Panc1 (cell line): ENCODE data around the gene CRB2. TPM values are rescaled to one million over a fixed set of nuclear protein-coding genes. Genes with fewer than 3 reads are reported as not detected.

Experiments used
- ATAC-seq: fragments of 200-7000 bp; cut with Tn5 transposase; 2 replicates; pipeline ENCODE4 v1.9.1; 2020; ENCODE audit warnings: mild to moderate bottlenecking, moderate library complexity
- BruUV-seq: library from RNA; stranded (reverse); fragments of 400-500 nt; replicated peaks from 2 replicates; lab custom pipeline; 2021; lab: Mats Ljungman, UMichigan
- CTCF ChIA-PET: fragments of 300-600 bp; sonication (Branson Sonifier 250); formaldehyde crosslinking; loops from one replicate; lab custom pipeline; 2022; ENCODE audit warnings: antibody characterized with exemption; lab: Charles Lee
- POLR2A ChIA-PET: fragments of 300-600 bp; sonication (Branson Sonifier 250); formaldehyde crosslinking; loops from one replicate; lab custom pipeline; 2022; ENCODE audit warnings: antibody characterized with exemption; lab: Charles Lee
- DNase-seq: peaks from one replicate; pipeline ENCODE4 v3.0.0-alpha.2; 2010; ENCODE audit warnings: low read depth, low spot score
- H3K27ac ChIP-seq: 2 replicates; pipeline ENCODE4 v1.5.1; 2011; ENCODE audit warnings: mild to moderate bottlenecking, low read length, inconsistent platforms
- H3K27me3 ChIP-seq: fragments of 200-500 bp; sonication (Bioruptor generic); 2 replicates; pipeline ENCODE4 v1.6.0; 2014; ENCODE audit warnings: low read length, inconsistent platforms; ENCODE audit not compliant: control insufficient read depth, insufficient read depth
- H3K36me3 ChIP-seq: fragments of 200-500 bp; sonication (Bioruptor generic); 2 replicates; pipeline ENCODE4 v1.5.1; 2014; ENCODE audit warnings: inconsistent platforms, mild to moderate bottlenecking, low read length, moderate library complexity; ENCODE audit not compliant: control insufficient read depth, insufficient read depth
- H3K4me1 ChIP-seq: 2 replicates; pipeline ENCODE4 v1.5.1; 2011; ENCODE audit warnings: inconsistent platforms, mild to moderate bottlenecking, low read length, moderate library complexity; ENCODE audit not compliant: control insufficient read depth, insufficient read depth
- H3K4me3 ChIP-seq, 2 experiments: 2 replicates each; pipeline ENCODE4 v1.5.1; 2011 to 2012; ENCODE audit warnings: low read depth in 2 of 2, low read length in 2 of 2, mild to moderate bottlenecking in 2 of 2, inconsistent platforms in 1 of 2, moderate library complexity in 1 of 2
- H3K9me3 ChIP-seq: fragments of 200-500 bp; sonication (Bioruptor generic); 2 replicates; pipeline ENCODE4 v1.5.1; 2014; ENCODE audit warnings: low read depth, mild to moderate bottlenecking, inconsistent platforms, low read length, moderate library complexity; ENCODE audit not compliant: control insufficient read depth, insufficient read depth
- CTCF ChIP-seq: fragments of 450-650 bp; IDR thresholded peaks from 2 replicates; pipeline ENCODE4 v1.5.1; 2017; ENCODE audit warnings: mild to moderate bottlenecking
- POLR2AphosphoS5 ChIP-seq: IDR thresholded peaks from 2 replicates; pipeline ENCODE4 v1.6.1; 2012; ENCODE audit warnings: mild to moderate bottlenecking, low read depth, low read length, moderate library complexity
- REST ChIP-seq, 2 experiments: IDR thresholded peaks; 2 replicates each; pipeline ENCODE4 v1.6.1; 2011 to 2012; ENCODE audit warnings: low read depth in 2 of 2, control low read depth in 1 of 2, low read length in 1 of 2, mild to moderate bottlenecking in 1 of 2, moderate library complexity in 1 of 2; ENCODE audit not compliant: insufficient read depth in 1 of 2
- SIN3A ChIP-seq: IDR thresholded peaks from 2 replicates; pipeline ENCODE4 v1.6.1; 2012; ENCODE audit warnings: low read depth, mild to moderate bottlenecking, low read length, moderate library complexity, borderline replicate concordance; ENCODE audit not compliant: insufficient read depth
- TCF7L2 ChIP-seq: IDR thresholded peaks from 2 replicates; pipeline ENCODE4 v1.6.1; 2011; ENCODE audit warnings: mild to moderate bottlenecking, low read depth, low read length, inconsistent platforms
- in situ Hi-C: cut with HindIII; loops from 2 replicates; pipeline ENCODE4 v1.10.0; 2016; ENCODE audit warnings: low sequenced_read_pairs, low pct_unique_long_range_greater_than_20kb
- intact Hi-C: fragments of 100-400 bp; cut with micrococcal nuclease; formaldehyde crosslinking; loops from one replicate; pipeline ENCODE4 v1.10.0; 2022; ENCODE audit not compliant: unreplicated experiment
- total RNA-seq: library from RNA; stranded (reverse); gene quantifications from one replicate; pipeline ENCODE4 v1.2.1, GENCODE V29; 2021; ENCODE audit not compliant: unreplicated experiment

Gene CRB2
- total RNA-seq, 1 experiment from 2014 or later: 0.05 TPM

- BruUV-seq: no TSS peak
- intact Hi-C loops: no loop called here
- ChIA-PET POLR2A (no interaction called here), CTCF (interaction anchor here (0.5 kb wide), 1 partner anchor 429 kb away, joined by 4 read pairs; no protein-coding TSS in a partner anchor)
- H3K27ac ChIP-seq: no peak overlapping the region
- DNase-seq: no peak
- H3K4me3 ChIP-seq: no peak overlapping the region
- no peaks in the 10 kb centered on the region for H3K9me3 ChIP-seq
- no peak for TF ChIP-seq TCF7L2
- TF ChIP-seq POLR2AphosphoS5: no peak
- TF ChIP-seq CTCF: no peak
- TF ChIP-seq REST (IDR thresholded peaks at IDR 0.05; ENCODE audit: insufficient read depth in 1 of 2, low read depth in 2 of 2, low read length in 1 of 2): no peak
- TF ChIP-seq SIN3A: no peak
- H3K27me3 ChIP-seq: no peaks in the 10 kb centered on the region
- in situ Hi-C loops: no loop called here
- no peak for ATAC-seq
- no peaks in the 10 kb centered on the region for H3K4me1 ChIP-seq
- H3K36me3 ChIP-seq: no peaks in the 10 kb centered on the region
Measured at GRCh38 chr9:123371228-123371584, 15.2 kb downstream of the CRB2 start.

- BruUV-seq: no TSS peak
- ATAC-seq (no peak), DNase-seq (no peak)
- no peaks in the 10 kb centered on the region for H3K27me3 ChIP-seq
- ChIA-PET POLR2A (no interaction called here), CTCF (interaction anchor here (0.5 kb wide), 1 partner anchor 429 kb away, joined by 4 read pairs; no protein-coding TSS in a partner anchor)
- H3K27ac ChIP-seq: no peak overlapping the region
- intact Hi-C loops: no loop called here
- no peak for TF ChIP-seq TCF7L2
- no peak for TF ChIP-seq POLR2AphosphoS5
- no peak for TF ChIP-seq SIN3A
- TF ChIP-seq CTCF: no peak
- TF ChIP-seq REST (IDR thresholded peaks at IDR 0.05; ENCODE audit: insufficient read depth in 1 of 2, low read depth in 2 of 2, low read length in 1 of 2): no peak
- no peaks in the 10 kb centered on the region for H3K4me1 ChIP-seq
- no peaks in the 10 kb centered on the region for H3K36me3 ChIP-seq
- in situ Hi-C loops: no loop called here
- H3K4me3 ChIP-seq: no peak overlapping the region
- no peaks in the 10 kb centered on the region for H3K9me3 ChIP-seq
Measured at GRCh38 chr9:123371805-123372590, 16.0 kb downstream of the CRB2 start.
